NCI-H1092 (cell line): ENCODE measurements around the gene AGFG1.

Experiments
- DNase-seq: peaks from one replicate; lab custom pipeline; 2025; lab: John Stamatoyannopoulos, UW

The AGFG1 gene

GRCh38 chr2:227462462-227462951 lies 9.4 kb upstream of the AGFG1 start:
- DNase-seq, result no peak

- DNase-seq, result no peak
Measured at GRCh38 chr2:227462972-227463931, 8.7 kb upstream of the AGFG1 start.

GRCh38 chr2:227464361-227464760 lies 7.6 kb upstream of the AGFG1 start:
- no peak for DNase-seq

GRCh38 chr2:227464851-227465250 lies 7.1 kb upstream of the AGFG1 start:
- no peak for DNase-seq

GRCh38 chr2:227466887-227467600 lies 4.9 kb upstream of the AGFG1 start:
- no peak for DNase-seq

- no peak for DNase-seq
Measured at GRCh38 chr2:227471412-227471811, 544 bp upstream of the AGFG1 start.

GRCh38 chr2:227472265-227473121 lies 537 bp downstream of the AGFG1 start:
- no peak for DNase-seq

GRCh38 chr2:227473122-227473461 lies 1.1 kb downstream of the AGFG1 start:
- no peak for DNase-seq

- DNase-seq, result no peak
Measured at GRCh38 chr2:227473806-227474205, 1.9 kb downstream of the AGFG1 start.

GRCh38 chr2:227474410-227474809 lies 2.5 kb downstream of the AGFG1 start:
- no peak for DNase-seq

GRCh38 chr2:227477291-227477690 lies 5.3 kb downstream of the AGFG1 start:
- no peak for DNase-seq

GRCh38 chr2:227479865-227480475 lies 8.0 kb downstream of the AGFG1 start:
- DNase-seq, result no peak

GRCh38 chr2:227480528-227480927 lies 8.6 kb downstream of the AGFG1 start:
- DNase-seq, result no peak

GRCh38 chr2:227482638-227483340 lies 10.8 kb downstream of the AGFG1 start:
- DNase-seq, result no peak

- DNase-seq, result no peak
Measured at GRCh38 chr2:227485429-227485828, 13.5 kb downstream of the AGFG1 start.

- DNase-seq, result no peak
Measured at GRCh38 chr2:227486688-227487087, 14.7 kb downstream of the AGFG1 start.

- DNase-seq, result no peak
Measured at GRCh38 chr2:227488045-227488444, 16.1 kb downstream of the AGFG1 start.

GRCh38 chr2:227491386-227491785 lies 19.4 kb downstream of the AGFG1 start:
- DNase-seq, result no peak

GRCh38 chr2:227493524-227493923 lies 21.6 kb downstream of the AGFG1 start:
- DNase-seq, result no peak

- DNase-seq, result no peak
Measured at GRCh38 chr2:227497158-227497557, 25.2 kb downstream of the AGFG1 start.
